Measurements from ENCODE around the gene CADPS.

GRCh38 chr3:62873451-62873760 is 1.8 kb downstream of the CADPS start:
- TF ChIP-seq CTCF (IDR thresholded peaks at IDR 0.05; ENCODE audit: poor library complexity, severe bottlenecking): no peak
- no peak for TF ChIP-seq POLR2AphosphoS5 (IDR thresholded peaks at IDR 0.05)
- TF ChIP-seq REST (IDR thresholded peaks at IDR 0.05; ENCODE audit: borderline replicate concordance): no peak
- no peak for TF ChIP-seq EP300 (conservative IDR thresholded peaks at IDR 0.05; ENCODE audit: poor library complexity, severe bottlenecking)
- no peak for TF ChIP-seq SMC3 (conservative IDR thresholded peaks at IDR 0.05; ENCODE audit: poor library complexity)
- no peak for TF ChIP-seq EZH2 (IDR thresholded peaks at IDR 0.05; ENCODE audit: borderline replicate concordance, insufficient read depth, low read length, poor library complexity, severe bottlenecking)
- no peak for TF ChIP-seq TAF1 (IDR thresholded peaks at IDR 0.05; ENCODE audit: low read depth)

Measured in neural cell (in vitro differentiated cells).